ENCODE results near the gene DPH2. TPM values are rescaled to one million over a fixed set of nuclear protein-coding genes. Genes with fewer than 3 reads are reported as not detected.

DPH2 gene
- total RNA-seq, 1 donor from 2014 or later = 69.3 TPM

DNA sequence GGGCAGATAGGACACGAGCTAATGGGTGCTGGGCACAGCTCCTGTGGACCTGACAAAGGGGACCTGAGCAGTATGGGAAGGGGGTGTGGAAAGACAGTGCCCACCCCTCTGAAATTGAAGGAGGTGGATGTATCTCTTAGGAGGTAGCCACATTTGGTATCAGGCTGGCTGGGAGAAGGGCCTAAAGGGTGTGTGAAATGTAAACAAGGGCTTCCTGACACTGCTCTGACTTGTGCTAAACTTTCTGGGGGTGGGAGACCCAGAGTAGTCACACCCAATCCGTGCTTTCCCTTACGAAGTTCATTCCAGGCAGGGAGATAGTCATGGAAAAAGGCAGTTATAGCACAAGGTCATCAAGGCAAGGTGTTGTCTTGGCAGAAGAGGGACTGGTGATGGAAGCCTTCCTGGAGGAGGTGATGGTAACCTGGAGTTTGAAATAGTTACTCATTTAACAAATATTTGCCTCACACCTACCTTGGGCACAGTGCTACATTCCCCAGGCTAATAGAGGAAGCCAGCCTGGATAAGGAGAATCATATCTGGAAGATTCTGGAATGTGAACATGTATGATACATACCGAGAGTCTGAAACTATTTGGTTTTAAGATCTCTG, 16.3 kb downstream of the DPH2 start:
- Histone ChIP-seq H3K27me3 (no peaks in the 10 kb centered on the region), H3K4me3 (no peak overlapping the region), H3K9me3 (no peaks in the 10 kb centered on the region), H3K4me1 (peaks cover 6 to 7% of the 10 kb centered on the region in 2 donors), H3K36me3 (no peaks in the 10 kb centered on the region), H3K27ac (no peak overlapping the region)
- DNase-seq (ENCODE audit: low spot score in 2 of 2) = no peak
- TF ChIP-seq, protein P1, sequence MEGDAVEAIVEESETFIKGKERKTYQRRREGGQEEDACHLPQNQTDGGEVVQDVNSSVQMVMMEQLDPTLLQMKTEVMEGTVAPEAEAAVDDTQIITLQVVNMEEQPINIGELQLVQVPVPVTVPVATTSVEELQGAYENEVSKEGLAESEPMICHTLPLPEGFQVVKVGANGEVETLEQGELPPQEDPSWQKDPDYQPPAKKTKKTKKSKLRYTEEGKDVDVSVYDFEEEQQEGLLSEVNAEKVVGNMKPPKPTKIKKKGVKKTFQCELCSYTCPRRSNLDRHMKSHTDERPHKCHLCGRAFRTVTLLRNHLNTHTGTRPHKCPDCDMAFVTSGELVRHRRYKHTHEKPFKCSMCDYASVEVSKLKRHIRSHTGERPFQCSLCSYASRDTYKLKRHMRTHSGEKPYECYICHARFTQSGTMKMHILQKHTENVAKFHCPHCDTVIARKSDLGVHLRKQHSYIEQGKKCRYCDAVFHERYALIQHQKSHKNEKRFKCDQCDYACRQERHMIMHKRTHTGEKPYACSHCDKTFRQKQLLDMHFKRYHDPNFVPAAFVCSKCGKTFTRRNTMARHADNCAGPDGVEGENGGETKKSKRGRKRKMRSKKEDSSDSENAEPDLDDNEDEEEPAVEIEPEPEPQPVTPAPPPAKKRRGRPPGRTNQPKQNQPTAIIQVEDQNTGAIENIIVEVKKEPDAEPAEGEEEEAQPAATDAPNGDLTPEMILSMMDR (IDR thresholded peaks at IDR 0.05) = no peak
- intact Hi-C loops (cut with DNase I) = no loop called here

DNA sequence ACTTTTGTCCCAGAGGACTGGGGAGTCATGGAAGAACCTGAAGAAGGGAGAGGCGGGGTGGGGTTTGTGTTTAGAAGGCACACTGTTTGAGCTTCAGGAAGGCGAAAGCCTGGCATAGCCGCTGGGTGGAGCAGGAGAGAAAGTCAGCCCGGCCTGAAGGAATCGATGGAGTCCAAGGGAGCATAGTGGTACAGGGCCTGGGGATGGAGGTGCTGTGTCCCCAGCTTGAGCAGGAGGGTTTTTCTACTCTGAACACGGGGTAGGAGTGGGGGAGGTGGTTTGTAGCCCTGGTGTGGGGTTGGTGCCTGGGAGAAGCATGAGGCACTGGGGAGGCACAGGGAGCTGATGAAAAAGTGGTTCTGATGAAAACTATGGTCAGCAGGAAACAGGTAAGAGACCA, 16.9 kb downstream of the DPH2 start:
- H3K27me3 ChIP-seq = no peaks in the 10 kb centered on the region
- TF ChIP-seq, protein P1 (IDR thresholded peaks at IDR 0.05) = no peak
- no peak overlapping the region for H3K27ac ChIP-seq
- H3K9me3 ChIP-seq = no peaks in the 10 kb centered on the region
- no peak overlapping the region for H3K4me3 ChIP-seq
- peaks cover 6 to 8% of the 10 kb centered on the region in 2 donors for H3K4me1 ChIP-seq
- no peaks in the 10 kb centered on the region for H3K36me3 ChIP-seq
- DNase-seq (ENCODE audit: low spot score in 2 of 2) = no peak
- intact Hi-C loops (cut with DNase I) = no loop called here

DNA sequence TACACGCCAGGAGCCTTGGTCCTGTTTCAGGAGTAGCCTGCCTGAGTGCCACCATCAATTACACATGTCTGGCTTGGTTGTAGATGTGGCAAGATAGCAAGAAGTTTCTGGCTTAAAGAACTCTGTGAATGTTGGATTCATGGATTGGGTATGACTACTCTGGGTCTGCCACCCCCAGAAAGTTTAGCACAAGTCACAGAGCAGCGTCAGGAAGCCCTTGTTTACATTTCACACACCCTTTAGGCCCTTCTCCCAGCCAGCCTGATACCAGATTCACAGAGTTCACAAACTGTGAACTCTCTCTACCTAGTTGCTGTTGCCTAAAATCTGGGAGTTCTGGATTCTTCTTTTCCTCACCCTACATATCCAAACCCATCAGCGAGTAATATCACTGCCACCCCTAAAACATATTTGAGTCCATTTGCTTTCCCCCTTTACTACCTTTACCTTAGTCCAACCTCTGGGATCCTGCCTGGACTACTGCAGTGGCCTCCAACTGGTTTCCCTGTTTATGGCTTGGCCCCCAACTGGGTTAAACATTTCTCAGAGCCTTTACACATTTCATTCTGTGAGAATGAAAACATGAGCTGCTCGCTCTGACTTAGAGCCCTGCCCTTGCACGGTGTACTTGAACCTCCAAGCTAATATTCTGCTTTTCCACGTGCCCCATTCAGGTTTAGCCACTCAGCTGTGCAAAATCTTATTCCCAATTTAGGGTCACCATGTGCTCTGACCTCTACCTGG, 17.5 kb downstream of the DPH2 start:
- H3K4me1 ChIP-seq = peaks cover 6 to 12% of the 10 kb centered on the region in 2 donors
- no peak for DNase-seq (ENCODE audit: low spot score in 2 of 2)
- TF ChIP-seq, protein P1 (IDR thresholded peaks at IDR 0.05) = no peak
- intact Hi-C loops (cut with DNase I) = no loop called here
- no peaks in the 10 kb centered on the region for H3K27me3 ChIP-seq
- H3K36me3 ChIP-seq = no peaks in the 10 kb centered on the region
- H3K4me3 ChIP-seq = no peak overlapping the region
- no peaks in the 10 kb centered on the region for H3K9me3 ChIP-seq
- no peak overlapping the region for H3K27ac ChIP-seq

DNA sequence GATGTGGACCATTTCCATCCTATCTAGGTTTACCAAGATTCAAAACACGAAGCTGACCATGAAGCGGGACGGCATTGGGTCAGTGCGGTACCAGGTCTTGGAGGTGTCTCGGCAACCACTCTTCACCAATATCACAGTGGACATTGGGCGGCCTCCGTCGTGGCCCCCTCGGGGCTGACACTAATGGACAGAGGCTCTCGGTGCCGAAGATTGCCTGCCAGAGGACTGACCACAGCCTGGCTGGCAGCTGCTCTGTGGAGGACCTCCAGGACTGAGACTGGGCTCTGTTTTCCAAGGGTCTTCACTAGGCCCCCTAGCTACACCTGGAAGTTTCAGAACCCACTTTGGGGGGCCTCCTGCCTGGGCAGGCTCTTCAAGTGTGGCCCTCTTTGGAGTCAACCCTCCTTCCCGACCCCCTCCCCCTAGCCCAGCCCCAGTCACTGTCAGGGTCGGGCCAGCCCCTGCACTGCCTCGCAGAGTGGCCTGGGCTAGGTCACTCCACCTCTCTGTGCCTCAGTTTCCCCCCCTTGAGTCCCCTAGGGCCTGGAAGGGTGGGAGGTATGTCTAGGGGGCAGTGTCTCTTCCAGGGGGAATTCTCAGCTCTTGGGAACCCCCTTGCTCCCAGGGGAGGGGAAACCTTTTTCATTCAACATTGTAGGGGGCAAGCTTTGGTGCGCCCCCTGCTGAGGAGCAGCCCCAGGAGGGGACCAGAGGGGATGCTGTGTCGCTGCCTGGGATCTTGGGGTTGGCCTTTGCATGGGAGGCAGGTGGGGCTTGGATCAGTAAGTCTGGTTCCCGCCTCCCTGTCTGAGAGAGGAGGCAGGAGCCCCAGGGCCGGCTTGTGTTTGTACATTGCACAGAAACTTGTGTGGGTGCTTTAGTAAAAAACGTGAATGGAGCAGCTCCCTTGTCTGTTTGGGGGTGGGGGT, 20.7 kb downstream of the DPH2 start:
- Histone ChIP-seq H3K36me3 (no peaks in the 10 kb centered on the region), H3K27ac (peak overlapping the region; percentile 72 to 80), H3K4me1 (peaks cover 6 to 12% of the 10 kb centered on the region in 2 donors), H3K4me3 (peak overlapping the region; percentile 71 to 72), H3K9me3 (no peaks in the 10 kb centered on the region), H3K27me3 (no peaks in the 10 kb centered on the region)
- TF ChIP-seq, protein P1 (IDR thresholded peaks at IDR 0.05) = no peak
- DNase-seq (ENCODE audit: low spot score in 2 of 2) = no peak
- intact Hi-C loops (cut with DNase I) = loop anchor here (1.0 to 10.0 kb wide), 5 partner anchors 16 to 1656 kb away; partner anchors contain the start of genes ATP6V0B, FOXJ3 and IPO13

DNA sequence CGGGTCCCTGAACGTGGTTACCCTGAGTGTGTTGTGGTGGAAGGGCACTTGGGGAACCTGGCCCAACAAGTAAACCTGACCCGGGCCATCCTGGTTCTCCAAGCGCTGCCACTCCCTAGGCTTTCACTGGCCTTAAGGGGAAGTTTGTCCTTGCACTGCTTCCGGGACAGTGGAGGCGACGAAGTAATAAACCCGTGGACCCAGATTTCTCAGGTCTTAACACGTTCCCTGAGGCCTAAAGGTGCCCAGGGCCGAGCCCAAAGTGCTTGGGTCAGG, 21.3 kb downstream of the DPH2 start:
- peak overlapping the region; percentile 71 to 72 for H3K4me3 ChIP-seq
- no peak for DNase-seq (ENCODE audit: low spot score in 2 of 2)
- TF ChIP-seq, protein P1 (IDR thresholded peaks at IDR 0.05) = no peak
- peak overlapping the region; percentile 72 to 80 for H3K27ac ChIP-seq
- no peaks in the 10 kb centered on the region for H3K27me3 ChIP-seq
- no peaks in the 10 kb centered on the region for H3K9me3 ChIP-seq
- intact Hi-C loops (cut with DNase I) = loop anchor here (1.0 to 10.0 kb wide), 5 partner anchors 17 to 1656 kb away; partner anchors contain the start of genes ATP6V0B, FOXJ3 and IPO13
- peaks cover 9 to 15% of the 10 kb centered on the region in 2 donors for H3K4me1 ChIP-seq
- H3K36me3 ChIP-seq = no peaks in the 10 kb centered on the region

Data from ascending aorta (tissue), 2 donors.